MG63 (cell line): ENCODE results near the gene LIX1L. TPM values are rescaled to one million over a fixed set of nuclear protein-coding genes. Genes with fewer than 3 reads are reported as not detected.

Experiments
- DNase-seq: peaks from one replicate; pipeline ENCODE4 v3.0.0-alpha.2; 2020
- H3K27me3 ChIP-seq: fragments of 250-450 bp; sonication (Bioruptor Pico); 2 replicates; pipeline ENCODE4 v1.5.1; 2020; ENCODE audit warnings: mild to moderate bottlenecking, moderate library complexity
- H3K36me3 ChIP-seq: fragments of 250-450 bp; sonication (Bioruptor Pico); 2 replicates; pipeline ENCODE4 v1.5.1; 2020; ENCODE audit warnings: mild to moderate bottlenecking, moderate library complexity
- H3K4me3 ChIP-seq: fragments of 250-450 bp; sonication (Bioruptor Pico); 2 replicates; pipeline ENCODE4 v1.5.1; 2020; ENCODE audit warnings: mild to moderate bottlenecking, moderate library complexity
- H3K9me3 ChIP-seq: fragments of 250-450 bp; sonication (Bioruptor Pico); 2 replicates; pipeline ENCODE4 v1.5.1; 2020; ENCODE audit warnings: mild to moderate bottlenecking, moderate library complexity
- total RNA-seq: library from RNA; depleted of rRNA; stranded (reverse); fragments of >200 nt; shearing (Covaris generic); gene quantifications from 2 replicates; pipeline ENCODE4 v1.2.3, GENCODE V29; 2014; ENCODE audit warnings: low replicate concordance

LIX1L gene
- total RNA-seq, 1 experiment from 2014 or later, result 30.0 TPM

DNA sequence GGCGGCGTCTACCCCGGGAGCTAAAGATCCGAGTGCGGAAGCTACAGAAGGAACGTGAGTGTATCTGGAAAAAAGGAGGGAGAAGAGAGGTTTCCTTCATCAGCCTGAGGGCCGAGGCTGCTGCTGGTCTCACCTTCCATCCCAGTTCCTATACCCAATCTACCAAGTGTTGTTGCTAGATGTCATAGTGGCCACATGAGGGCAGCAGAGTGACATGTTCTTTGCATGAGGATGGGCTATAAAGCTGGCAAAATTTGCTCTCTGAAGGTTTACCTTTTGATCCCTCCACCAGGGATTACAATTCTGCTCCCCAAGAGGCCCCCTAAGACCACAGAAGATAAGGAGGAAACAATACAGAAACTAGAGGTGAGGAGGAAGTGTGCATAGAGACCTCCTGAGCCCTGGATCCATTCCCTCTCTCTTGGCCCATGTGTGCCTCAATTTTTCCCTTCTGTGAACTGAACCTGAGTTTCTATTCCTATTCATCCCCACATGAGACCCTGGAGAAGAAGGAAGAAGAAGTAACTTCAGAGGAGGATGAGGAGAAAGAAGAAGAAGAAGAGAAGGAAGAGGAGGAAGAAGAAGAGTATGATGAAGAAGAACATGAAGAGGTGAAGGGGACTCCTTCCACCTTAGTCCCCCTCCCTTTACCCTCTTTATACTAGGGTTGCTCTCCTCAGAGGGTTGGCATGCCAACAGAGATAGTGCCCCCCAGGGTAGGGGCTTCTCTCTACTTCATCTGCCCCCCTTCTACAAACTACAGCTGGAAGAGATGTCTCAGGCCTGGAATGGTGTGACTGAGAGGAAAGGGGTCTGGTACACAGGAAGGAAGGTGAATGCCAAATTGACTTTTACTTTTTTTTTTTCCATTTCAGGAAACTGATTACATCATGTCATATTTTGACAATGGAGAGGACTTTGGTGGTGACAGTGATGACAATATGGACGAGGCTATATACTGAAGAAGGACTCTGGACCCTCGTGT is 20.0 kb upstream of the LIX1L start:
- H3K27me3 ChIP-seq, result no peaks in the 10 kb centered on the region
- DNase-seq, result peak; percentile 54
- no peaks in the 10 kb centered on the region for H3K9me3 ChIP-seq
- no peak overlapping the region for H3K4me3 ChIP-seq
- H3K36me3 ChIP-seq, result no peaks in the 10 kb centered on the region; the same call in 1 of the 2 replicates

DNA sequence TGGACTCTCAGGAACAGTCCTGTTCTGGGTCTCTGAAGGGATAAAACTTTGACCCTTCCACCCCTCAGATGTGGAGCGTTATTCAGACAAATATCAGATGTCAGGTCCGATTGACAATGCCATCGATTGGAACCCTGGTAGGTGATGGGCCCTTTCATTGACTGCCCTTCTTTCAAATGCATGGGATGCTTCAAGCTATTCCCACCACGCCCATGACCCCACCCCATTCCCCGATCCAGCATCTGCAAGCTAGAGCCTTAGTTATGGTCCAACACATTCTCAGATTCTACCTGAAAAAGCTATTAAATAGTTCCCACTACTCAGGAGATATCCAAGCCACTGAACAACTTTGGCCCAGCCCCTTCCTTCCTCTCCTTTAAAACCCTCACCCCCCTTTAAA is 19.2 kb upstream of the LIX1L start:
- Histone ChIP-seq H3K36me3 (no peaks in the 10 kb centered on the region; the same call in 1 of the 2 replicates), H3K4me3 (no peak overlapping the region), H3K27me3 (no peaks in the 10 kb centered on the region), H3K9me3 (no peaks in the 10 kb centered on the region)
- no peak for DNase-seq

DNA sequence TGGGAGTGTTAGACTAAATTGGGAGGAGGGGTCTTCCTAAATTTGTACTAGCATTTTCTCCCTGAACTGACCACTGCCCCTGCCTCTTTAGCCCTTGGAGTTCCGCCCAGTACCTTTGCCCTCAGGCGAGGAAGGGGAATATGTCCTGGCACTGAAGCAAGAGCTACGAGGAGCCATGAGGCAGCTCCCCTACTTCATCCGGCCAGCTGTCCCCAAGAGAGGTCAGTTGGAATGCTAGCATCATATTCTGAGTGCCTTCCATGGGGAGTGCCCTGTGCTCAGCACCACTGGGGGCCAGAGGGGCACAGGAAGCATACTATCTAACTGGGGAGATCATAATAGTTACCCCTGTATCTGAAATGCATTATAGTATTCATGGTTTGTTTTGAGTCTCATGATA is 17.4 kb upstream of the LIX1L start:
- Histone ChIP-seq H3K36me3 (no peaks in the 10 kb centered on the region; the same call in 1 of the 2 replicates), H3K27me3 (no peaks in the 10 kb centered on the region), H3K9me3 (no peaks in the 10 kb centered on the region), H3K4me3 (no peak overlapping the region)
- no peak for DNase-seq

DNA sequence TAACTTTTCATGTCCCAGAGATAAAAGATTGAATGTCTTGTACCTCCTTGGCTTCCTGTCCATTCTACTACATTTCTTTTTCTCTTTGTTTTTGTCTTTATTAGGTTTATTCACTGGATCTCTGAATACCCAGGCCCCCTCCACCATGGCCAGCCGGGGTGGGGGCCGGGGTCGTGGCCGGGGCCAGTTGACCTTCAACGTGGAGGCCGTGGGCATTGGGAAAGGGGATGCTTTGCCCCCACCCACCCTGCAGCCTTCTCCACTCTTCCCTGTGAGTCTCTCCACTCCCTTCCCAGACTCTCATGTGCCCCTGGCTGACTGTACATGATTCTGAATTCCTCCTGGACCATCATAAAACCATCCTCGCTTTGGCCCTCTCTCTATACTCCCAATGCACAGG is 16.9 kb upstream of the LIX1L start:
- H3K9me3 ChIP-seq, result no peaks in the 10 kb centered on the region
- no peak for DNase-seq
- no peaks in the 10 kb centered on the region for H3K27me3 ChIP-seq
- H3K4me3 ChIP-seq, result no peak overlapping the region
- H3K36me3 ChIP-seq, result no peaks in the 10 kb centered on the region; the same call in 1 of the 2 replicates

DNA sequence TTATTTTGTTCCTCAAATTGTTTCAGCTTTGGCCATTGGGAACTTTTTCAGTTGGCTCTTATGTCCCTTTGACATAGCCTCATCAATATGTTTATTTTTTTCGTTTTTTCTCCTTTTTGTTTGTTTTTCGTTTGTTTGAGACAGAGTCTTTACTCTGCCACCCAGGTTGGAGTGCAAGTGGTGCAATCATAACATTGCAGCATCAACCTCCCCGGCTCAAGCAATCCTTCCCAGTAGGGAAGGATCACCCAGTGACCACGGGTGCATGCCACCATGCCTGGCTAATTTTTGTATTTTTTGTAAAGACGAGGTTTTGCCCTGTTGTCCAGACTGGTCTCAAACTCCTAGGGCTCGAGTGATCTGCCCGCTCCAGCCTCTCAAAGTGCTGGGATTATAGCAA is 14.8 kb upstream of the LIX1L start:
- DNase-seq, result no peak
- H3K36me3 ChIP-seq, result no peaks in the 10 kb centered on the region
- H3K4me3 ChIP-seq, result no peak overlapping the region
- H3K27me3 ChIP-seq, result no peaks in the 10 kb centered on the region
- peaks cover 3% of the 10 kb centered on the region; the same call in 1 of the 2 replicates for H3K9me3 ChIP-seq

DNA sequence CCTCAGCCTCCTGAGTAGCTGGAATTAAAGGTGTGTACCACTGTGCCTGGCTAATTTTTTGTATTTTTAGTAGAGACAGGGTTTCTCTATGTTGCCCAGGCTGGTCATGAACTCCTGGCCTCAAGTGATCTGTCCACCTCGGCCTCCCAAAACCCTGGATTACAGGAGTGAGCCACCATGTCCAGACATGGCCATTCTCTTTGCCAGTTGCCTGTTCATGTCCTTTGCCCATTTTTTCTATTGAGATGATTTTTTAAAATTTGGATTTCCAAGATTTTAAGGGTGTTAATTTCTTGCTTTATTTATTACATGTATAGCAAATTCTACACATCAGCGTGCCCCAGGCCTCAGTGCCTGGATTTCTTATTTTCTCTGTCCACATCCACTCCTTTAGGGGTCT is 9.5 kb upstream of the LIX1L start:
- H3K9me3 ChIP-seq, result peaks cover 8% of the 10 kb centered on the region; the same call in 1 of the 2 replicates
- no peaks in the 10 kb centered on the region for H3K27me3 ChIP-seq
- H3K4me3 ChIP-seq, result no peak overlapping the region
- no peak for DNase-seq
- no peaks in the 10 kb centered on the region for H3K36me3 ChIP-seq

DNA sequence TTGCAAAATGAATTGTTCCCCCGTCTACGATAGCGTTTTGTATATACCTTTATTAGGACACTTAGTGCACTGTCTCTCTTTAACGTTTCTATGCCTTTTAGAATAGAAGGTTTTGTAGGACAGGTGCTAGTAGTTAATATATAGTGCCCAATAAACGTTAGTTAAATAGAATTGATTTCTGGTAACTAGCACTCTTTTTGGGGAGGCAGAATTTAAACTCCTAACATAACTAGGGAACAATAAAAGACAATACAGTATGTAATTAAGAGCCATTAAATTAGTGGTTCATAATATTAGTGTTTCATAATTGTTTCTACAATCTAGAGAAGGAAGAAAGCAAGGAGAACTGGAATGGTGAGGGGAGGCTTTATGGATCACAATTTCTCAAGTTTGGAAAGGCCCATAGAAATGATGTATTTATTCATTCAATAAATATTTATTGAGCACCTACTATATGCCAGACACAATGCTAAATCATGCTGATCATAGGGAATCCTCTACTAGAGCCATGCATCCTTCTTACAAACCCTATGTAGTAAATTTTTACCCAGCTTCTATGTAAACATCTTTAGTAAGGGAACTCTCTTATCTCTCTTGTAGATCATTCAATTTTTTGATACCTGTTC is 7.4 kb upstream of the LIX1L start:
- DNase-seq, result no peak
- peaks cover 8% of the 10 kb centered on the region; the same call in 1 of the 2 replicates for H3K9me3 ChIP-seq
- no peaks in the 10 kb centered on the region for H3K36me3 ChIP-seq
- peak overlapping the region; percentile 91 for H3K4me3 ChIP-seq
- no peaks in the 10 kb centered on the region for H3K27me3 ChIP-seq

DNA sequence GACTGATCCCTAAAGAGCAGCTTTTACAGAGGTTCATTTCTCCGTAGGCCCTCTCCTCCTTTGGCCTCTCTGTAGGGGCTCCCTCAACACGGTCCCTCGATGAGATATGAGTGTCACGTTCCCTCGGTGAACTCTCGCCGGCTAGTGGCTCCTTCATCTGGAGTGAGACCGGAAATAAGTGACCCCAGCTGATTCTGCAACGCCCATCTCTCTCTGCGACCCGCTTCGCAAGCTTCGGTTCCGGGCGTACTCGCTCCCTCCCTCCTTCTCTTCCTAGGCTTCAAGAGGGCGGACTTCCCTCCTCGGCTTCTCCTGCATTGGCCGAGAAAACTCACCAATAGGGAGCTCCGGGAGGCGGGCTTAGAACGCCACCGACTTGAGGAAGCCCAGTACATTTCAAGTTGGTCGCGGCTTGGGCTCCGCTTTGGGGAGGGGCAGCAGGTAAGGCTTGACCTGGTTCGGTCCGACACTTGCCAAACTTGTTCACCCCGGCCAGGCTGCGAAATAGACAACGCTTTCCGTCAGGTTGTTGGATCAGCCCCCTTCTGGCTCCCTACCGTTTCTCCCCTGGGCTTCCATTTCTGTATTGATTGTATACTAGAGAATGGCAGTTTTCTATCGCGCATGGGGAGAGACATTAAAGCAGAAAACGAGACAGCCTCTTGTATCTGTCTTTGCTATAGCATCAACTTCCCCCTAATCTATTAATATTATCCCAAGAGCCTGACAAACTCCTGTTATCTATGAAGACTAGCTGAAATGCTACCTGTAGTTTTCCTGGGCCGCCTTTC is 6.7 kb upstream of the LIX1L start, which contains the start of the genes ANKRD34A and POLR3GL:
ANKRD34A (minus strand) TSS at position 248 of the 791 bp plus-strand sequence. CDS start 2,816 bp downstream, outside the sequence.
POLR3GL (plus strand) TSS at position 363 of the 791 bp plus-strand sequence. CDS start 10,176 bp downstream, outside the sequence.
- Histone ChIP-seq H3K4me3 (peak within 1 kb of the TSS; percentile 91), H3K27me3 (no peaks in the 10 kb centered on the region), H3K9me3 (peaks cover 8% of the 10 kb centered on the region; the same call in 1 of the 2 replicates), H3K36me3 (no peaks in the 10 kb centered on the region)
- peak; percentile 95 for DNase-seq

DNA sequence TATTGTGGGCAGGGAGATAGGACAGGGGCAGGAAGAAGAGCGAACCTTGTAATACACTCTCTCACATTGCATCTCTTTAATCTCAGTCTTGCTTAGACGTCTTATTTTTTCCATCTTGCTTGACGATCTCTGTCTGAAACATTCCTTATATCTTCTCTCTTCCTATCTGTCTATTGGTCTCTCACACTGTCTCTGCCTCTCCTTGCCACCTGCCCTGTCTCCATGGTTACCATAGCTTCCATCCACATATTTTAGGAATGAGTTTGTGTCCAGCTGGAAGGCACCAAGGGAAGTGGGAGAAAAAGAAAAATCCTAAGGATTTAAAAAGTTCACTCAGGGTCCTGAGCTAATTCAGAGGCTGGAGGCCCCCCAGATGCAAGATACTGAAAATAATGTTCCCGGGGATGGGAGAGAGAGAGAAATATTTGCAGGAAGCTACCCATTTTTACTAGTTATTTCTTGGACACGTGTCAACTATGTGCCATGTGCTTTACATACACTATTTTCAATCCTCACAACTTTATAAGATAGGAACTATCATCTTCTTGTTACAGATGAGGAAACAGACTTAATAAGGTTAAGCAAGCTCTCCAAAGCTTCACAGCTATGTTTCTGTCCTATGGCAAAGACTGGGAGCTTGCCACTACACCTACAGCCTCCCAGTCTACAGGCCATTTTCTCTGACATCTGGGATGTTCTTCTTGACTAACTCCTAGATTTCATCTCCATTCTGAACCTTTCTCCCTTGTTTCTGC is 5.6 kb upstream of the LIX1L start:
- Histone ChIP-seq H3K27me3 (no peaks in the 10 kb centered on the region), H3K9me3 (peaks cover 8% of the 10 kb centered on the region; the same call in 1 of the 2 replicates)
- no peak for DNase-seq

DNA sequence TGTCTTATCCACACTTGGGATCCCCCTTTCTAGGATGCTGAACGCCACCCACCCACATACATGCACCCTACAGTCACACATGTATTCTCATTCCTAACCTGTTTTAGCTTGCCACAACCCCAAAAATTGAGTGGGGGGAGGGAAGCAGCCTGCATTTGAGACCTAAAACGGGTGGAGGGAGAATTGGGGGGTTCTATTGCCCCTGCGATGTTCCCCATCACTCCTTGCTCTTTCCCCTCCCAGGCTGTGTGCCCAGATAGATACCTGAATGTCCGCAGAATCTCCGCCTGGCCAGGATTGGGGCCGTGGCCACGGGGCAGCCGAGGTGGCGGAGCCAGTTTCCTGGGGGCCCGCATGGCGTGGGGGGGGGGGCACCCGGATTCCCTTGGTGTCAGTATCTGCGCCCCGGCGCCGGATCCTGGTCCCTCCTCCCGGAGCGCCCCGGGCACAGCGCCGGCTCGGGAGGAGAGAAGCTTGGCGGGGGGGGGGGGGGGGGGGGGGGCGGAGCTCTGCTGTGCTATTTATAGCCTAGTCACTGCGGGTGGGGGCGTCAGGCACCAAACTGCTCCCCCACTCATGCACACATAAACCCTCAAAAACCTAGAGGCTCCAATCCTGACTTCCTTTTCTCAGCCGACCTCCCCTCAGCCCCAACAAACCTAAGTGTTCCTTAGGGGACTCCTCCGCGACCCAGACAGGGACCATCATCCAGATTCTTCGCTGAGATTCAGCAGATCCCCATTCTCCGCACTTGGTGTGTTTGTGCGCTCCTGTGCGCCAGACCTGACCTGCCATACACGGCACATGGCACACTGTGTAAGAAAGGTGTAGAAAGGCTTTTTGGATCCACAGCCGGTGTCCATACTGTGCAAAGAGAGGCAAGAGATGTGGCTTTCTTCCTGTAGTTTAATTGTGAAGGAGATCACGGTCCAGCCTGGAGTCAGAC is 4.6 kb upstream of the LIX1L start:
- H3K27me3 ChIP-seq, result no peaks in the 10 kb centered on the region
- no peaks in the 10 kb centered on the region for H3K36me3 ChIP-seq
- H3K9me3 ChIP-seq, result peaks cover 4% of the 10 kb centered on the region; the same call in 1 of the 2 replicates
- H3K4me3 ChIP-seq, result 0 out of 2 replicates have a peak overlapping the region, but pooled peaks have one; percentile 16
- no peak for DNase-seq

More for the DNA sequence above, 5.6 kb upstream of the LIX1L start:
- Histone ChIP-seq H3K36me3 (no peaks in the 10 kb centered on the region), H3K4me3 (peak overlapping the region; percentile 91)

DNA sequence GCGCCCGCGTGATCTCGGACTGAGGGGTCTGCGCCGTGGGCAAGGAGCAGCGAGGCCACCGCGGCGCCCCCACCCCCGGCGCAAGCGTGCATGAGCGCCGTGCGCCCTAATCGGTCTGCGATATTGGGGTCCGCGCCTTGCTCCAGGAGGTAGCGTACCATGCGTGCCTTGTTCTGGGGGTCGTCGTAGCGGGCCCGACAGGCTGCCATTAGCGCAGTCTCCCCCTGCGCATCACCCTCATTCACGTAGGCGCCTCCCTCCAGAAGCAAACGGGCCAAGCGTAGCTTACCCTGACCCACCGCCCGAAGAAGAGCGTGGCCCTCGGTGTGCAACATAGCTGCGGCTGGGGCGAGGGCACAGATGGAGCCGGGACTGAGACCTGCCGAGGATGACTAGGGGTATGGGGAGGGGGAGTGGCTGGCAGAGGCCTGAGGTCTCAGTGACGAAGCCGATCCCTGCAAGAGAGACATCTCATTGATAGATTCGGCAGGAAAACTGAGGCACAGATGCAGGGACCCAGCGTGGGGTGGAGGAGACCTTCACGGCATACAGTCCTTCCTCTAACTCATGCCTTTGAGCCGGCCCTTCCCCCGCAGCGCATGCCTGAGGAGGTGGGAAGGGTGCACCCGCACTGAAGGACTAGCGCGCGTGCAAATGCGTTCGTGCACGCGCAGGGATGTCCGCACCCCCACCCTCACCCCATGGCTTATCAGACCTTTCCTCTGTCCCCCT is 3.8 kb upstream of the LIX1L start:
- no peaks in the 10 kb centered on the region for H3K27me3 ChIP-seq
- H3K9me3 ChIP-seq, result no peaks in the 10 kb centered on the region
- H3K4me3 ChIP-seq, result no peak overlapping the region
- H3K36me3 ChIP-seq, result no peaks in the 10 kb centered on the region
- DNase-seq, result no peak

DNA sequence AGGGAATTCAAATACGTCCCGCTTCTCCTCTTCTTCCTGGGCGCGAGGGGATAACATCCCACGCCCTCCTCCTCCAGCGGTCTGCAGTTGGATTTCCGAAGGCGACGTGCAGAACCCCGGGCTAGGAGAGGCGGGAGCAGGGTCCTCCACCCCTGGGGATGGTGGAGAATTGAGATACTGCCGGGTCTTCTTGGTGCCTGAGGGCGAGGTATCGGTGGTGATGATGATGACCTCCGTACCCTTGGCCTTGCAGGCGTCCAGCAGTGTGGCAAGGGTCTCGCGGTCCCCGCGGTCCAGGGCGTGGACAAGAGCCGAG is 3.2 kb upstream of the LIX1L start:
- no peaks in the 10 kb centered on the region for H3K27me3 ChIP-seq
- no peaks in the 10 kb centered on the region for H3K9me3 ChIP-seq
- H3K36me3 ChIP-seq, result no peaks in the 10 kb centered on the region
- peak overlapping the region; percentile 37 for H3K4me3 ChIP-seq
- DNase-seq, result no peak

DNA sequence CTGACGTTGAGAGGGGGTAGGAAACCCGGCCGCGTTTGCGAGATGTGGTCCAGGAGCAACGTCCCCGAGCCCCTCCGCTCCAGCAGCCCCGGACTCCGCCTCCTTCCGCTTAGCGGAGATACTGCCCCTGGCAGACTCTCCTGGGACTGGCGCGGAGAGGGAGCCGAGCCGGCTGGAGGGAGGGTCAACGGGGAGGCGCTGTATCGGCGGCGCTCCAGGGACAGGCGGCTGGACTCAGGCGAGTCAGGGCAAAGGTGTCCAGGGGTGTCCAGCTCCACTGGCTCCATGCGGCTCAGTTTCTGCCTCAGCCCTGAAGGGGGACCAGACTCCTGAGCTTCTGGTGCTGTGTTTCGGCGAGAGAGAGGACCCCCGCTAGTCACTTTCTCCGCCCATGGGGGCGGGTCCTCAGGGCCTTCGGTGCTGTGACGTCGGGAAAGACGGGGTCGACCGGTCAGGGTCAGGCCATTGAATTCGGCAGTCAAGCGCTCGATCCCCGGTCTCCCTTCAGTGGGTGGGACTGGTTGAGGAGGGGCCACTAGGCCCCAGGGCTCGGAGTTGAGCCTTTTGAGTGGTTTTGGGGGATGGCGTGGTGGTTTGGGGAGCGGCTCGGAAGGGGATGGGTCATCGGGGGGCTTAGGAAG is 2.8 kb upstream of the LIX1L start:
- peak; percentile 62 for DNase-seq
- H3K9me3 ChIP-seq, result no peaks in the 10 kb centered on the region
- peak overlapping the region; percentile 37 for H3K4me3 ChIP-seq
- H3K27me3 ChIP-seq, result no peaks in the 10 kb centered on the region
- H3K36me3 ChIP-seq, result no peaks in the 10 kb centered on the region

DNA sequence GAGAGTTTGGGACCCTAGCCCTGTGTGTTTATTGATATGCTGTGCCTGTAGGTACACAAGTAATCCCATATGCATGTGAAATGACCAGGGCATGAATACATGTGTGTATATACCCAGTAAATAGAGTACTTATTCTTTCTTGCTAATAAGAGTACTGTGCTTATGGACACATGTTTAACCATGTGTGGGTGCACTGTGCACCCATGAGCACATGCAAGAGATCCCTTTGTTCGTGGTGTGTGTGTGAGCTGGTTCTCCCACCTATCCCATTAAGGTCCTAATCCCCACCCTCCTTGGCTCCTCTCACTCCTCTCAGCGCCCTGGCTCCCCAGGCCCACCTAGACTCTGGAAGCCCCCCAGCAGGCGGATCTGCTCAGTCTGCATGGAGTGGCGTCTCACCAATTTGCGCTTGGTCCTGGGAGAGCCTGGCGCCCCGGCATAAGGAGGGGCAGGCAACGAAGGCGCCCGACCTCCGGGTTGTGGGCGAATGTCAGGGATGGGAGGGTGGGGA is 2.2 kb upstream of the LIX1L start:
- Histone ChIP-seq H3K36me3 (peaks cover 4% of the 10 kb centered on the region; the same call in 1 of the 2 replicates), H3K9me3 (no peaks in the 10 kb centered on the region), H3K27me3 (no peaks in the 10 kb centered on the region), H3K4me3 (no peak overlapping the region)
- DNase-seq, result no peak
